Measurements from ENCODE around the gene GALNT18. TPM values are rescaled to one million over a fixed set of nuclear protein-coding genes. Genes with fewer than 3 reads are reported as not detected.

GALNT18 gene
- total RNA-seq, 1 experiment from 2014 or later = 9.2 TPM

GRCh38 chr11:11336664-11337063 is 285.1 kb downstream of the GALNT18 start:
- intact Hi-C loops (cut with micrococcal nuclease; ENCODE audit: unreplicated experiment) = no loop called here
- Mint-ChIP-seq H3K4me1 (ENCODE audit: low read depth, unreplicated experiment) (no peaks in the 10 kb centered on the region), H3K4me3 (ENCODE audit: low read depth, unreplicated experiment) (no peak overlapping the region), H3K9me3 (ENCODE audit: low read depth, unreplicated experiment) (no peaks in the 10 kb centered on the region), H3K27me3 (ENCODE audit: unreplicated experiment) (no peaks in the 10 kb centered on the region), H3K36me3 (ENCODE audit: insufficient read depth, unreplicated experiment) (no peaks in the 10 kb centered on the region), H3K27ac (ENCODE audit: unreplicated experiment) (no peak overlapping the region)
- CTCF ChIA-PET = no interaction called here
- TF ChIP-seq CTCF (IDR thresholded peaks at IDR 0.05; ENCODE audit: unreplicated experiment) = no peak
- DNase-seq = no peak
- BruUV-seq (replicated peaks) = no TSS peak

- Mint-ChIP-seq H3K27ac (ENCODE audit: unreplicated experiment) (no peak overlapping the region), H3K27me3 (ENCODE audit: unreplicated experiment) (no peaks in the 10 kb centered on the region), H3K4me1 (ENCODE audit: low read depth, unreplicated experiment) (no peaks in the 10 kb centered on the region), H3K4me3 (ENCODE audit: low read depth, unreplicated experiment) (no peak overlapping the region), H3K36me3 (ENCODE audit: insufficient read depth, unreplicated experiment) (no peaks in the 10 kb centered on the region), H3K9me3 (ENCODE audit: low read depth, unreplicated experiment) (no peaks in the 10 kb centered on the region)
- no peak for TF ChIP-seq CTCF (IDR thresholded peaks at IDR 0.05; ENCODE audit: unreplicated experiment)
- DNase-seq = no peak
- intact Hi-C loops (cut with micrococcal nuclease; ENCODE audit: unreplicated experiment) = loop anchor here (1.0 kb wide), 1 partner anchor 452 kb away; no protein-coding TSS in a partner anchor
- no TSS peak for BruUV-seq (replicated peaks)
- CTCF ChIA-PET = interaction anchor here (0.7 to 1.1 kb wide), 4 partner anchors 9 to 298 kb away, joined by 3 to 4 read pairs (median 4); partner anchors contain the start of gene GALNT18
Observed at GRCh38 chr11:11335043-11335442, 286.8 kb downstream of the GALNT18 start.

GRCh38 chr11:11334607-11335006 is 287.2 kb downstream of the GALNT18 start:
- BruUV-seq (replicated peaks) = no TSS peak
- no peak for DNase-seq
- CTCF ChIA-PET = interaction anchor here (0.7 to 1.1 kb wide), 3 partner anchors 111 to 297 kb away, joined by 3 to 4 read pairs (median 3); partner anchors contain the start of gene GALNT18
- Mint-ChIP-seq H3K36me3 (ENCODE audit: insufficient read depth, unreplicated experiment) (no peaks in the 10 kb centered on the region), H3K4me1 (ENCODE audit: low read depth, unreplicated experiment) (no peaks in the 10 kb centered on the region), H3K27me3 (ENCODE audit: unreplicated experiment) (no peaks in the 10 kb centered on the region), H3K9me3 (ENCODE audit: low read depth, unreplicated experiment) (no peaks in the 10 kb centered on the region), H3K4me3 (ENCODE audit: low read depth, unreplicated experiment) (no peak overlapping the region), H3K27ac (ENCODE audit: unreplicated experiment) (no peak overlapping the region)
- intact Hi-C loops (cut with micrococcal nuclease; ENCODE audit: unreplicated experiment) = loop anchor here (1.0 kb wide), 1 partner anchor 453 kb away; no protein-coding TSS in a partner anchor
- TF ChIP-seq CTCF (IDR thresholded peaks at IDR 0.05; ENCODE audit: unreplicated experiment) = no peak

GRCh38 chr11:11332141-11332710 is 289.6 kb downstream of the GALNT18 start:
- Mint-ChIP-seq H3K36me3 (ENCODE audit: insufficient read depth, unreplicated experiment) (no peaks in the 10 kb centered on the region), H3K9me3 (ENCODE audit: low read depth, unreplicated experiment) (no peaks in the 10 kb centered on the region), H3K27ac (ENCODE audit: unreplicated experiment) (no peak overlapping the region), H3K27me3 (ENCODE audit: unreplicated experiment) (no peaks in the 10 kb centered on the region), H3K4me1 (ENCODE audit: low read depth, unreplicated experiment) (no peaks in the 10 kb centered on the region), H3K4me3 (ENCODE audit: low read depth, unreplicated experiment) (no peak overlapping the region)
- no TSS peak for BruUV-seq (replicated peaks)
- DNase-seq = no peak
- TF ChIP-seq CTCF (IDR thresholded peaks at IDR 0.05; ENCODE audit: unreplicated experiment) = no peak
- CTCF ChIA-PET = no interaction called here
- intact Hi-C loops (cut with micrococcal nuclease; ENCODE audit: unreplicated experiment) = no loop called here

Data from Calu3 (cell line).